Caco-2 (cell line): ENCODE data around the gene ATOSB. TPM values are rescaled to one million over a fixed set of nuclear protein-coding genes. Genes with fewer than 3 reads are reported as not detected.

Experiments
- BruUV-seq: library from RNA; stranded (reverse); fragments of 400-500 nt; replicated peaks from 2 replicates; lab custom pipeline; 2021; lab: Mats Ljungman, UMichigan
- CTCF ChIA-PET: fragments of 300-600 bp; sonication (Branson Sonifier 250); formaldehyde crosslinking; loops from one replicate; lab custom pipeline; 2022; ENCODE audit warnings: antibody characterized with exemption; lab: Charles Lee
- POLR2A ChIA-PET: fragments of 300-600 bp; sonication (Branson Sonifier 250); formaldehyde crosslinking; loops from one replicate; lab custom pipeline; 2022; ENCODE audit warnings: antibody characterized with exemption; lab: Charles Lee
- DNase-seq, 2 experiments: peaks; one replicate each; pipeline versions ENCODE4 v3.0.0 to v3.0.0-alpha.2; 2020 to 2022
- H3K27me3 ChIP-seq: replicated peaks from 2 replicates; pipeline ENCODE4 v1.6.0; 2011; ENCODE audit warnings: low read length; ENCODE audit not compliant: control insufficient read depth, insufficient read depth
- H3K36me3 ChIP-seq: 2 replicates; pipeline ENCODE4 v1.5.1; 2011; ENCODE audit warnings: low read length; ENCODE audit not compliant: control insufficient read depth, insufficient read depth
- H3K4me1 ChIP-seq: fragments of 250-450 bp; sonication (Bioruptor Pico); 2 replicates; pipeline ENCODE4 v1.5.1; 2020; ENCODE audit warnings: mild to moderate bottlenecking
- H3K4me3 ChIP-seq: 2 replicates; pipeline ENCODE4 v1.5.1; 2011; ENCODE audit warnings: low read depth, mild to moderate bottlenecking, control low read depth, low read length
- H3K9me3 ChIP-seq: fragments of 250-450 bp; sonication (Bioruptor Pico); 2 replicates; pipeline ENCODE4 v1.5.1; 2020; ENCODE audit warnings: mild to moderate bottlenecking, moderate library complexity
- H3K27ac Mint-ChIP-seq: one replicate; pipeline ENCODE4 v1.8.0; 2022; ENCODE audit warnings: mixed read lengths; ENCODE audit not compliant: unreplicated experiment
- H3K27me3 Mint-ChIP-seq: one replicate; pipeline ENCODE4 v1.8.0; 2022; ENCODE audit warnings: mixed read lengths; ENCODE audit not compliant: insufficient read depth, unreplicated experiment
- H3K36me3 Mint-ChIP-seq: one replicate; pipeline ENCODE4 v1.8.0; 2022; ENCODE audit warnings: mild to moderate bottlenecking, mixed read lengths; ENCODE audit not compliant: insufficient read depth, unreplicated experiment
- H3K4me1 Mint-ChIP-seq: one replicate; pipeline ENCODE4 v1.8.0; 2022; ENCODE audit warnings: low read depth, mixed read lengths; ENCODE audit not compliant: unreplicated experiment
- H3K4me3 Mint-ChIP-seq: one replicate; pipeline ENCODE4 v1.8.0; 2022; ENCODE audit warnings: mild to moderate bottlenecking, moderate library complexity, mixed read lengths; ENCODE audit not compliant: unreplicated experiment
- H3K9me3 Mint-ChIP-seq: one replicate; pipeline ENCODE4 v1.8.0; 2022; ENCODE audit warnings: mixed read lengths; ENCODE audit not compliant: unreplicated experiment
- CTCF ChIP-seq, 2 experiments: fragments of 200-600 bp in 1 of 2; IDR thresholded peaks; 1 replicate in 1 of 2; 2 replicates in 1 of 2; pipeline versions ENCODE4 v1.5.1 to v1.8.0; 2011 to 2022; ENCODE audit warnings: antibody characterized with exemption in 1 of 2, control low read depth in 1 of 2, inconsistent platforms in 1 of 2, low read depth in 1 of 2, low read length in 1 of 2, mild to moderate bottlenecking in 1 of 2, moderate library complexity in 1 of 2; ENCODE audit not compliant: insufficient read depth in 1 of 2, severe bottlenecking in 1 of 2, unreplicated experiment in 1 of 2
- intact Hi-C: fragments of 100-400 bp; cut with micrococcal nuclease; formaldehyde crosslinking; loops from one replicate; pipeline ENCODE4 v1.10.0; 2022; ENCODE audit not compliant: unreplicated experiment
- total RNA-seq: library from RNA; stranded (reverse); gene quantifications from 2 replicates; pipeline ENCODE4 v1.2.3, GENCODE V29; 2022

The ATOSB gene
- total RNA-seq, 1 experiment from 2014 or later: 5.8 TPM

- Histone ChIP-seq H3K27me3 (no peaks in the 10 kb centered on the region), H3K36me3 (peaks cover 5% of the 10 kb centered on the region), H3K4me1 (no peaks in the 10 kb centered on the region), H3K9me3 (no peaks in the 10 kb centered on the region), H3K4me3 (no peak overlapping the region)
- TSS peak; percentile 34 for BruUV-seq
- ChIA-PET POLR2A (no interaction called here), CTCF (no interaction called here)
- intact Hi-C loops: no loop called here
- H3K36me3 Mint-ChIP-seq: peaks cover 89% of the 10 kb centered on the region
- no peak for DNase-seq
- no peaks in the 10 kb centered on the region for H3K27me3 Mint-ChIP-seq
- no peaks in the 10 kb centered on the region for H3K9me3 Mint-ChIP-seq
- peak overlapping the region; percentile 56 for H3K27ac Mint-ChIP-seq
- TF ChIP-seq CTCF (IDR thresholded peaks at IDR 0.05; ENCODE audit: insufficient read depth in 1 of 2, low read depth in 1 of 2, low read length in 1 of 2, severe bottlenecking in 1 of 2, unreplicated experiment in 1 of 2): no peak
- H3K4me3 Mint-ChIP-seq: no peak overlapping the region
- no peaks in the 10 kb centered on the region for H3K4me1 Mint-ChIP-seq
Observed at GRCh38 chr9:35056571-35057270, 58.9 kb downstream of the ATOSB start.

- BruUV-seq: no TSS peak
Observed at GRCh38 chr9:35054871-35055644, 60.6 kb downstream of the ATOSB start.

More at GRCh38 chr9:35054871-35055644, 60.6 kb downstream of the ATOSB start:
- Histone ChIP-seq H3K27me3 (no peaks in the 10 kb centered on the region), H3K9me3 (no peaks in the 10 kb centered on the region), H3K4me1 (no peaks in the 10 kb centered on the region), H3K36me3 (peaks cover 3% of the 10 kb centered on the region), H3K4me3 (no peak overlapping the region)
- Mint-ChIP-seq H3K36me3 (peaks cover 79% of the 10 kb centered on the region), H3K27me3 (no peaks in the 10 kb centered on the region), H3K9me3 (no peaks in the 10 kb centered on the region), H3K27ac (no peak overlapping the region), H3K4me1 (no peaks in the 10 kb centered on the region), H3K4me3 (no peak overlapping the region)
- ChIA-PET CTCF (no interaction called here), POLR2A (no interaction called here)
- intact Hi-C loops: no loop called here
- TF ChIP-seq CTCF (IDR thresholded peaks at IDR 0.05; ENCODE audit: insufficient read depth in 1 of 2, low read depth in 1 of 2, low read length in 1 of 2, severe bottlenecking in 1 of 2, unreplicated experiment in 1 of 2): no peak
- DNase-seq: no peak
